HFF-Myc (cell line): ENCODE results near the gene GGN.

Experiments used
- DNase-seq: peaks from one replicate; pipeline ENCODE4 v3.0.0-alpha.2; 2011; ENCODE audit warnings: low read depth; ENCODE audit errors: extremely low read depth
- H3K4me3 ChIP-seq: replicated peaks from 2 replicates; pipeline ENCODE4 v1.5.1; 2011; ENCODE audit warnings: low read depth, mild to moderate bottlenecking, control low read depth, low read length
- TF ChIP-seq, protein P1 (sequence below): IDR thresholded peaks from 2 replicates; pipeline ENCODE4 v1.5.1; 2012; ENCODE audit warnings: mild to moderate bottlenecking, low read depth, low read length, control low read depth; ENCODE audit errors: missing control alignments

Gene GGN

GRCh38 chr19:38392707-38393308 is 5.0 kb upstream of the GGN start:
- H3K4me3 ChIP-seq: no peak overlapping the region
- DNase-seq: no peak
- TF ChIP-seq, protein P1, sequence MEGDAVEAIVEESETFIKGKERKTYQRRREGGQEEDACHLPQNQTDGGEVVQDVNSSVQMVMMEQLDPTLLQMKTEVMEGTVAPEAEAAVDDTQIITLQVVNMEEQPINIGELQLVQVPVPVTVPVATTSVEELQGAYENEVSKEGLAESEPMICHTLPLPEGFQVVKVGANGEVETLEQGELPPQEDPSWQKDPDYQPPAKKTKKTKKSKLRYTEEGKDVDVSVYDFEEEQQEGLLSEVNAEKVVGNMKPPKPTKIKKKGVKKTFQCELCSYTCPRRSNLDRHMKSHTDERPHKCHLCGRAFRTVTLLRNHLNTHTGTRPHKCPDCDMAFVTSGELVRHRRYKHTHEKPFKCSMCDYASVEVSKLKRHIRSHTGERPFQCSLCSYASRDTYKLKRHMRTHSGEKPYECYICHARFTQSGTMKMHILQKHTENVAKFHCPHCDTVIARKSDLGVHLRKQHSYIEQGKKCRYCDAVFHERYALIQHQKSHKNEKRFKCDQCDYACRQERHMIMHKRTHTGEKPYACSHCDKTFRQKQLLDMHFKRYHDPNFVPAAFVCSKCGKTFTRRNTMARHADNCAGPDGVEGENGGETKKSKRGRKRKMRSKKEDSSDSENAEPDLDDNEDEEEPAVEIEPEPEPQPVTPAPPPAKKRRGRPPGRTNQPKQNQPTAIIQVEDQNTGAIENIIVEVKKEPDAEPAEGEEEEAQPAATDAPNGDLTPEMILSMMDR: no peak

DNA sequence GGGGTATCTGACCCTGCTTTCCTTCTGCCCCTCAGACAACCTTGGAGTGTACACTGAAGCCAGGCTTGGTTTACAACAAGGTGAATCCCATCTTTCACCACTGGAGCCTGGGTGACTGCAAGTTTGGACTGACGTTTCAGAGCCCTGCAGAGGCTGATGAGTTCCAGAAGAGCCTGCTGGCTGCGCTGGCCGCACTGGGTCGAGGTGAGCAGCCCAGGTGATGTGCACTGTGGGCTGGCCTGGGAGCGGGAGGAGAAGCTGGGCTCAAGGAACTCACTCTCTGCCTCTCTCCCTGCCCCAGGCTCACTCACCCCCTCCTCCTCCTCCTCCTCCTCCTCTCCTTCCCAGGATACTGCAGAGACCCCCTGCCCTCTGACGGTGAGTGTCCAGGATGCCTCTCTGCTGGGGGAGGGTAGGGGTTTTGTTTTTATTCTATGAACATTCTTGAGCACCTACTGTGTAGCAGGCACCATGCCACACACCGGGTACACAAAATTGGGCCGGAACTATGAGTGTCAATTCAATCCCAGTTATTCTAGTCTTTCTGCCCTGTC is 4.2 kb upstream of the GGN start:
- TF ChIP-seq, protein P1: no peak
- no peak overlapping the region for H3K4me3 ChIP-seq
- DNase-seq: no peak

- TF ChIP-seq, protein P1: no peak
- DNase-seq: no peak
- H3K4me3 ChIP-seq: peak overlapping the region; percentile 79
Observed at GRCh38 chr19:38389957-38390924, 2.4 kb upstream of the GGN start.

DNA sequence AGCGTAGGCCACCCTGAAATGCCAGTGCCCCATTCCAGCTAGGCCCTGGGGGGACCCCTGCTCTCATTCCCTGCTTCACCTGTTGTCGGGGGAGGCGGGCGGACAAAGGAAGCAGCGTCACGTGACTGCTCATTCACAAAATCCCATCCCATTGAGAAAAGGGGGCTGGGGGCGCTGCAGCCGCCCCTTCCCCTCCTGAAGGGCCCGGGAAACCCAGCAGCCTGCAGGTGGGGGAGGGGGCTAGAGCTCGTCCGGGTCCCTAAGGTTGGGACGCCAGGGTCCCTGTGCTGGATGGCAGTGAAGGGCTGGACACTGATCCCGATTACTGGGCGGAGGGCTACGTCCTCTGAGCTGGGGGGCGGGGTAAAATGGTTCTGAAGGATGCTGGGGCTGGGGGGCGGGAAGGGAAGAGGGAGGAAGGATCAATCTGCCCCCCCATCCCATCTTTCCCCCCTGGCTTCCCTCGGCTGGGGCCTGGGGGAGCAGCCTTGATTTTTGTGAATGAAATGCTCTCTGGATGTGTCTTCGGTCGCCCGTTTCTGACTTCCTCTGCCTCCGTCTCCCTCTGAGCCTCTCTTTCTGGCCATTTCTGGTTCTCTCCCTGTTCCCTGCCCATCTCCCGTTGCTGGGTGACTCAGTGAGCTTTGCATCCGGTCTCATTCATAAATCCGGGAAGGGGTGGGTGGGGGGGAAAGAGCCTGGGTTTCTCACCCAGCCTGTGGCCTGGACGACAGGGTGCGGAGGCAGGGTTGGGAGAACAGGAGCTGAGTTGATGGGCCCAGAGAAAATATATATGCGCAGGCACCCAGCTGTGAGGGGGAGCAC is 1.5 kb upstream of the GGN start:
- H3K4me3 ChIP-seq: peak overlapping the region; percentile 79
- DNase-seq: peak; percentile 59
- TF ChIP-seq, protein P1: no peak

- DNase-seq: no peak
- TF ChIP-seq, protein P1: no peak
- H3K4me3 ChIP-seq: peak within 1 kb of the TSS; percentile 79
Observed at GRCh38 chr19:38388349-38389100, 691 bp upstream of the GGN start, which contains the start of gene SPRED3. SPRED3 (plus strand) TSS chr19:38388697; CDS start chr19:38390303, 1,606 bp downstream.

GRCh38 chr19:38386971-38387549 is 774 bp downstream of the GGN start:
- no peak for DNase-seq
- TF ChIP-seq, protein P1: no peak
- peak overlapping the region; percentile 79 for H3K4me3 ChIP-seq
